HEK293T (cell line): Measurements from ENCODE around the gene RSPO4.

Experiments used
- BHLHE40 ChIP-seq: fragments of 450-650 bp; IDR thresholded peaks from 2 replicates; pipeline ENCODE4 v1.6.1; 2016; ENCODE audit warnings: mild to moderate bottlenecking, moderate library complexity, borderline replicate concordance
- CTBP1 ChIP-seq: fragments of 450-650 bp; IDR thresholded peaks from 2 replicates; pipeline ENCODE4 v1.6.1; 2016; ENCODE audit warnings: borderline replicate concordance
- FOXA1 ChIP-seq: fragments of 450-650 bp; IDR thresholded peaks from 2 replicates; pipeline ENCODE4 v1.6.1; 2016; ENCODE audit warnings: mild to moderate bottlenecking
- FOXK2 ChIP-seq: fragments of 450-650 bp; IDR thresholded peaks from 2 replicates; pipeline ENCODE4 v1.6.1; 2016; ENCODE audit warnings: mild to moderate bottlenecking
- FOXM1 ChIP-seq: fragments of 450-650 bp; IDR thresholded peaks from 2 replicates; pipeline ENCODE4 v1.6.1; 2017; ENCODE audit warnings: mild to moderate bottlenecking, borderline replicate concordance
- HDGF ChIP-seq: fragments of 450-650 bp; IDR thresholded peaks from 2 replicates; pipeline ENCODE4 v1.6.1; 2017; ENCODE audit warnings: antibody characterized with exemption, borderline replicate concordance
- L3MBTL2 ChIP-seq: fragments of 450-650 bp; conservative IDR thresholded peaks from 2 replicates; pipeline ENCODE4 v1.6.1; 2016; ENCODE audit warnings: mild to moderate bottlenecking
- LEF1 ChIP-seq: fragments of 450-650 bp; IDR thresholded peaks from 2 replicates; pipeline ENCODE4 v1.6.1; 2017; ENCODE audit warnings: mild to moderate bottlenecking, borderline replicate concordance
- NFRKB ChIP-seq: fragments of 450-650 bp; IDR thresholded peaks from 2 replicates; pipeline ENCODE4 v1.6.1; 2016; ENCODE audit warnings: mild to moderate bottlenecking, moderate library complexity
- SP1 ChIP-seq: fragments of 450-650 bp; IDR thresholded peaks from 2 replicates; pipeline ENCODE4 v1.6.1; 2017
- TARDBP ChIP-seq: fragments of 450-650 bp; IDR thresholded peaks from 2 replicates; pipeline ENCODE4 v1.6.1; 2016
- ZNF384 ChIP-seq: fragments of 450-650 bp; IDR thresholded peaks from 2 replicates; pipeline ENCODE4 v1.6.1; 2016
- TF ChIP-seq, protein P1 (sequence below): fragments of 450-650 bp; IDR thresholded peaks from 2 replicates; pipeline ENCODE4 v1.6.1; 2016

DNA sequence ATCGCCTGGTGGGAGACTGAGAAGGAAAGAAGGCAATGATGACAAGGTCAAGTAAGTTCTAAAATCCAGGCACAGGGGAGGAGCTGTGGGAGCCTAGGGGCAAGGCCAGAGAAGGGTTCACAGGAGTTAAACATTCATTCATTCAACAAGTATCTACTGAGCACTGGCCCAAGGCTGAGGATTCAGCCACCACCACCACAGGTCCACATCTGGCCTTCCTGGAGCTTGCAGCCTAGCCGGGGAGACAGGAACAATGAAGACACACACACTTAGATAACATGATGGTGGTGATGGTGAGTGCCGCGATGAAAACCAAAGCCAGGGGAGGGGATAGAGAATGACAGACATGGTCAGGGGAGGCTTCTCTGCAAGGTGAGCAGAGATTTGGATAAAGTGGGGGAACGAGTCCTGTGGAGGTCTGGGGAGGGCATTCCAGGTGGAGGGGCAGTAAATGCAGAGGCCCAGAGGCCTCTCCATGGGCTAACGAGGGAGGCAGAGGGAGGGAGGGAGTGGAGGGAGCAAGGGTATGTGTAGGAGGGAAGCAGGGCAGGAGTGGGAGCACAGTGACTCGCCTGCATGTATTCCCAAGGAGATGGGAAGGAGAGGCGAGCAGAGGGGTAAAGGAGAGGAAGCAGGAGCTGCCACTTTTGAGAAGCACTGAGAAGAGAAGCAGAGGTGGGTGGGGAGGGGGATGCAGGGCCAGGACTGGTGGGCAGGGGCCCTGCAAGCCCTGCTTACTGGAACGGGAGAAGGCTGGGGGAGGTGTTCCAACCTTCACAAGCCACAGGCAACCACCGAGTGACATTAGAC lies 10.5 kb upstream of the RSPO4 start:
- TF ChIP-seq TARDBP (no peak), CTBP1 (no peak), BHLHE40 (no peak), LEF1 (no peak), NFRKB (no peak), FOXK2 (no peak), HDGF (no peak), L3MBTL2 (no peak), FOXM1 (no peak), ZNF384 (no peak), SP1 (no peak), FOXA1 (no peak)
- TF ChIP-seq, protein P1, sequence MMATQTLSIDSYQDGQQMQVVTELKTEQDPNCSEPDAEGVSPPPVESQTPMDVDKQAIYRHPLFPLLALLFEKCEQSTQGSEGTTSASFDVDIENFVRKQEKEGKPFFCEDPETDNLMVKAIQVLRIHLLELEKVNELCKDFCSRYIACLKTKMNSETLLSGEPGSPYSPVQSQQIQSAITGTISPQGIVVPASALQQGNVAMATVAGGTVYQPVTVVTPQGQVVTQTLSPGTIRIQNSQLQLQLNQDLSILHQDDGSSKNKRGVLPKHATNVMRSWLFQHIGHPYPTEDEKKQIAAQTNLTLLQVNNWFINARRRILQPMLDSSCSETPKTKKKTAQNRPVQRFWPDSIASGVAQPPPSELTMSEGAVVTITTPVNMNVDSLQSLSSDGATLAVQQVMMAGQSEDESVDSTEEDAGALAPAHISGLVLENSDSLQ, result no peak
